NCI-H82 treated with DMSO at 0.1 percent for 48 hours (cell line): ENCODE measurements around the gene COL17A1.

Experiments used
- DNase-seq: peaks from one replicate; lab custom pipeline; 2025; ENCODE audit not compliant: unreplicated experiment; lab: John Stamatoyannopoulos, UW

The COL17A1 gene

GRCh38 chr10:103995134-103995533 lies 90.5 kb downstream of the COL17A1 start:
- no peak for DNase-seq

DNA sequence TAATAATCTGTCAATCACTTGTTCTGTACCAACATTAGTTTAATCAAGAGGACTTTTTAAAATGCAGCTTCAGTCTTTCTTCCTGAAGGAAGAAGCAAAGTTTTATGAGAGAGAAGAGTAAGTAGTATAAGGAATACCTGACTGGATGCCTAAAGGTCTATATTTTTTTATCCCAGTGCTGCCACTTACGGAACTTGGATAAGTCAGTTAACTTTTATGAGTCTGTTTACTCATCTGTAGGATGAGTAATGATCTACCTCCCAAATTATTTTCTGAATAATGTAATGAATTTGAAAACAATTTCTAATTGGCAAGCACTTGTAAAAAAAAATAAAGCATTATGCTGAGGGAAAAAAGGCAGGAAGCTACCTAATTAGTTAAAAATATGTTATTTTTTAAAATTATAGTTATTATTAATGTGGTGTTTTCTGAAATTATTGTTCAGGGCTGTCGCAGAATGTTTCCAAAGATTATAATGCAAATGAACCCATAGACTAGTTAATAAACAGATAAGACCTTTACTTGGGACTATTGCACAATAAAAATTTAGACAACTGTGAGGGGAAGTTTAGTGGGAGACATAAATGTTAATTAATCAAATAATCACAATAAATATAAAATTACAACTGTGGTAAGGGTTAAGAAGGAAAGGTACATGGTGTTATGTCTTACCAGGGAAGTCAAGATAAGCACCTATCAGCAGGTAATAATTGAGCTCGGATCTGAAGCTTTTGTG lies 94.1 kb downstream of the COL17A1 start:
- no peak for DNase-seq

DNA sequence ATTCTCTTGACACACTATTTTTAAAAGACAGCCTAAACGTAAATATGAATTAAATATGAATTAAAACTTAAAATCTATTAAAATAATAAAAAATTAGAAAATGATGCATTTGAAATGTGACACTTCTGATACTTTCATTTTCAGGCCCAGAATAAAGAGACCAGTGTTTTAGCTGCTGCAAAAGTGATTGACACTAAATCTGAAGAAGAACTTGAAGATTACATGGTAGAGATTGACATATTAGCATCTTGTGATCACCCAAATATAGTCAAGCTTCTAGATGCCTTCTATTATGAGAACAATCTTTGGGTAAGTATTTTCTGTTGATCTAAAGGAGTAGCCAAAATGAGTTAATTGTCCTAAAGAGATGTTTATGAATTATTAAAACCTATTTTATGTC lies 95.1 kb downstream of the COL17A1 start:
- no peak for DNase-seq

DNA sequence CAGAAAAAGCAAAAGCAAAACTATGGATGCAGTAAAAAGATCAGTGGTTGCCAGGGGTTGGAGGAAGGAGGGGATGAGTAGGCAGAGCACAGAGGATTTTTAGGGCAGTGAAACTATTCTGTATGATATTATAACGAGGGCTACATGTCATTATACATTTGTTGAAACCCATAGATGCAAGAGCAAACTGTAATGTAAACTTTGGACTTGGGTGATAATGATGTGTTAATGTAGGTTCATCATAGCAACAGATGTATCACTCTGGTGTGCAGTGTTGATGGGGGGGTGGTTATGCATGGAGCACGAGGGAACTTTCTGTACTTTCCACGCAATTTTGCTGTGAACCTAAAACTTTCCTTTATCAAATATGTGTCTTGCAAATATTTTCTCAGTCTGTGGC lies 95.6 kb downstream of the COL17A1 start:
- DNase-seq = no peak

GRCh38 chr10:103986360-103986759 lies 99.3 kb downstream of the COL17A1 start:
- DNase-seq = no peak

- DNase-seq = no peak
These were observed 100.0 kb downstream of the COL17A1 start for GRCh38 chr10:103985726-103986125.

DNA sequence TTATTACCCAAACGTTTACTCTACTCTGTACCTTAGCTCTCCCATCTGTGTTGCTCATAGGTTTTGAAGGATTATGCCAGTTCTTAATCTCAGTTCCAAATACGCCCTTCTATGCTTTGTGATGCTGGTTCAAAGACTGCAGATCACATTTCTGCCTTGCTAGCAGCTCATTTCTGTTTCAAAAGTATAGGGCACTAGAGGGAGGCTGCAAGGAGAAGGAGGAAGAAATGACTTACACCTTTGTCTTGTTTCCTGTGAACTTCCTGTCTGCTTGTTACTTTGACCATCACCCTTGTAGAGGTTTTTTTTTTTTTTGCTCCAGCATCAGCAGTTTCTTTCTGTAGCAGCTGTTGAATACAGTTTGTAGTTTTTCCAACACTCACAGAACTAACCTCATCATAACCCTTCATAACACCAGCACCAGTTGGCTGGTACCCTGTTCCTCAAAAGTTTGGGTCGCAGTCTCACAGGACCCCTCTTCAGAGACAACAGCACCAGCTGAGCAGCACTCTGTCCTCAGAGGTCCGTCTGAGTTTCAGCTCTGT lies 102.2 kb downstream of the COL17A1 start:
- peak; percentile 10 for DNase-seq

- peak; percentile 65 for DNase-seq
These were observed 103.0 kb downstream of the COL17A1 start for GRCh38 chr10:103982639-103983038.
